AG09309 (cell line): Measurements from ENCODE around the gene OAS2.
"Not testable (repeated sequence)": the region's sequence is repeated elsewhere in the genome, so short reads cannot be mapped to it uniquely, and the experiment has no call there.

Experiments
- DNase-seq: peaks from one replicate; pipeline ENCODE4 v3.0.0-alpha.2; 2010; ENCODE audit warnings: low read depth
- H3K4me3 ChIP-seq: 2 replicates; pipeline ENCODE4 v1.5.1; 2011; ENCODE audit warnings: mild to moderate bottlenecking, low read depth, low read length, moderate library complexity; ENCODE audit not compliant: control insufficient read depth
- TF ChIP-seq, protein P1 (sequence below): IDR thresholded peaks from 2 replicates; pipeline ENCODE4 v1.5.1; 2011; ENCODE audit warnings: mild to moderate bottlenecking, low read depth, low read length, inconsistent platforms; ENCODE audit not compliant: insufficient read depth, control insufficient read depth; ENCODE audit errors: missing control alignments

The OAS2 gene

DNA sequence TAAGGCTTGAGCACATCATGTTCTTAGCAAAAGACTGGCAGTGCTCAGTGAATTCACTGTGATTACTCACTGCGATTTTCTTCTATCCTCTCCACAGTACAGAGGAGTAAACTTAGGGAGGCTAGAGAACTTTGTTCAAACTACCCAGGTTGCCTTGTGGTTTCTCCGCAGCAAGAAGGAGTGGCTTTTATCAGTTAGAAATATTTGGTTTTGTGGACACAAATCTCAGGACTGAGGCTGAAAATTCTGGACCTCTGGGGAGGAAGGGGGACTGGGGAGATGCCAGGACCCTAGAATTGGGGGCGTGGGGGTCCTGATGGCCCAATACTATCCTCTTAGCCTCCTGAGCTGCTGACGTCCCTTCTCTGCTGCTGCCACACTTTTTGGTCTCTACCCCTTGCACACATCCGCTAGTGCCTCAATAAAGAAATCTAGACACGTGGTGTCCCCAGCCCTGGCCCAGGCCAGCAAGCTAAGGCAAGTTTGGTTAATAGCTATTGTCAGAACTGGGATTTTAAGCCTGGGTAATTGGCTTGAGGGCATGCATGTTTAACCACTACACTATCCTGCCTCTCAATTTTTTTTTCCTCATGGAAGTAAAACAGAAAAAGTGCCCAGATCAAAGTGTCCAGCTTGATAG is 842 bp downstream of the OAS2 start:
- TF ChIP-seq, protein P1, sequence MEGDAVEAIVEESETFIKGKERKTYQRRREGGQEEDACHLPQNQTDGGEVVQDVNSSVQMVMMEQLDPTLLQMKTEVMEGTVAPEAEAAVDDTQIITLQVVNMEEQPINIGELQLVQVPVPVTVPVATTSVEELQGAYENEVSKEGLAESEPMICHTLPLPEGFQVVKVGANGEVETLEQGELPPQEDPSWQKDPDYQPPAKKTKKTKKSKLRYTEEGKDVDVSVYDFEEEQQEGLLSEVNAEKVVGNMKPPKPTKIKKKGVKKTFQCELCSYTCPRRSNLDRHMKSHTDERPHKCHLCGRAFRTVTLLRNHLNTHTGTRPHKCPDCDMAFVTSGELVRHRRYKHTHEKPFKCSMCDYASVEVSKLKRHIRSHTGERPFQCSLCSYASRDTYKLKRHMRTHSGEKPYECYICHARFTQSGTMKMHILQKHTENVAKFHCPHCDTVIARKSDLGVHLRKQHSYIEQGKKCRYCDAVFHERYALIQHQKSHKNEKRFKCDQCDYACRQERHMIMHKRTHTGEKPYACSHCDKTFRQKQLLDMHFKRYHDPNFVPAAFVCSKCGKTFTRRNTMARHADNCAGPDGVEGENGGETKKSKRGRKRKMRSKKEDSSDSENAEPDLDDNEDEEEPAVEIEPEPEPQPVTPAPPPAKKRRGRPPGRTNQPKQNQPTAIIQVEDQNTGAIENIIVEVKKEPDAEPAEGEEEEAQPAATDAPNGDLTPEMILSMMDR: no peak
- H3K4me3 ChIP-seq: peak overlapping the region; percentile 59
- no peak for DNase-seq

DNA sequence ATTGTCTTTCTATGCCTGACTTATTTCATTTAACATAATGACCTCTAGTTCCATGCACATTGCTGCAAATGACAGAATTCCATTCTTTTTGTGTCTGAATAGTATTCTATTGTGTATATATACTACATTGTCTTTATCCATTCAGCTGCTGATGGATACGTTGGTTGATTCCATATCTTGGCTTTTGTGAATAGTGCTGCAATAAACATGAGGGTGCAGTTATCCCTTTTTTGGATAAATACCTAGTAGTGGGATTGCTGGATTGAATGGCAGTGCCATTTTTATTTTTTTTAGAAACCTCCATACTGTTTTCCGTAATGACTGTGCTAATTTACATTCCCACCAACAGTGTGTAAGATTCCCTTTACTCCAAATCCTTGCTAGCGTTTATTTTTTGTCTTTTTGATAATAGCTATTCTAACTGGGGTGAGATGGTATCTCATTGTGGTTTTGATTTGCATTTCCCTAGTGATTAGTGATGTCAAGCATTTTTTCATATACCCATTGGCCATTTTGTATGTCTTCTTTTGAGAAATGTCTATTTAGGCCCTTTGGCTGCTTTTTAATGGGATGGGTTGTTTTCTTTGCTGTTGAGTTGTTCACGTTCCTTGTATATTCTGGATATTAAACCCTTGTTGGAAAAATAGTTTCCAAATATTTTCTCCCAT is 2.3 kb downstream of the OAS2 start:
- no peak for DNase-seq
- TF ChIP-seq, protein P1: no peak
- H3K4me3 ChIP-seq: no peak overlapping the region

DNA sequence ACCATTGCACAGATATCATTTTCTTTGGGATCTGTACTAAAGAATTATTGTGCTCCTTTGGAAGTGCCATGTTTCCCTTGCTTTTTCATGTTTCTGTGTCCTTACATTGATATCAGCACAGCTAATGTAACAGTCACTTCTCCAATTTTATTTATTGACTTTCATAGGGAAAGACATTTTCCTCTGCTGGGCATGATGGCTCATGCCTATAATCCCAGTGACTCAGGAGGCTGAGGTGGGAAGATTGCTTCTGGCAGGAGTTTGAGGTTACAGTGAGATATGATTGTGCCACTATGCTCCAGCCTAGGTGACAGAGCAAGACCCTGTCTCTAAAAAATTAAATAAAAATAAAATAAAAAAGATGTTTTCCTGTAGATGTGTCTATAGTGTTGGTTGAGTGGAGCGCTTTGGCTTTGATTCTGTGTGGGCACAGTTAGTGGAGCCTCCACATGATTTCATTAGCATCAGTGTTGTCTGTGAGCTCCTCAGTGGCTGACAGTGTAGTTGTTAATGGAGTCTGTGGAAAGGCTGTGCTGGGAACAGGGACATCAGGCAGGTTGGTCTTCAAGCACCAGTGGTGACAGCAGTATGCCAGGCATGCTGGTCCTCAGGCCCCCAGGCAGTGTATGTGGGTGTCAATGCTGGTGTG is 7.4 kb downstream of the OAS2 start:
- TF ChIP-seq, protein P1: no peak
- no peak for DNase-seq
- no peak overlapping the region for H3K4me3 ChIP-seq

- TF ChIP-seq, protein P1: no peak
- no peak for DNase-seq
- H3K4me3 ChIP-seq: no peak overlapping the region
Observed at GRCh38 chr12:112986291-112986800, 8.0 kb downstream of the OAS2 start.

DNA sequence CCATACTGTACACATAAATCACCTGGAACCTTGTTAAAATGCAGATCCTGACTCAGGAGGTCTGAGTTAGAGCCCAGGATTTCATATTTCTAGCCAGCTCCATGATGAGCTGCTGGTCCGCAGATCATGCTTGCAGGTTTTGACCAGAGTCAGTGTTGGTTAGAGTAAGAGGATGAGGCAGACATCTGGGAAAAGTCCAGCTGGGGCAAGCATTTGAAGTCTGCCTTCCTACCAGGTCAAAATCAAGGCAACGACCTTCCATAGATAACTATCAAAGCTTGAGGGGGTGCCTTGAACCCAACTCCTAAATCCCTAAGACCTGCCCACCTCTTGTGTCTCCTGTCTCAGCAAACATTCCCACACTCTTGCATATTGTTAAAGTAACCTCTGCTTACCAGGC is 9.2 kb downstream of the OAS2 start:
- DNase-seq: no peak
- TF ChIP-seq, protein P1: no peak
- no peak overlapping the region for H3K4me3 ChIP-seq

- no peak overlapping the region for H3K4me3 ChIP-seq
- TF ChIP-seq, protein P1: no peak
- no peak for DNase-seq
Observed at GRCh38 chr12:112988224-112988623, 9.9 kb downstream of the OAS2 start.

DNA sequence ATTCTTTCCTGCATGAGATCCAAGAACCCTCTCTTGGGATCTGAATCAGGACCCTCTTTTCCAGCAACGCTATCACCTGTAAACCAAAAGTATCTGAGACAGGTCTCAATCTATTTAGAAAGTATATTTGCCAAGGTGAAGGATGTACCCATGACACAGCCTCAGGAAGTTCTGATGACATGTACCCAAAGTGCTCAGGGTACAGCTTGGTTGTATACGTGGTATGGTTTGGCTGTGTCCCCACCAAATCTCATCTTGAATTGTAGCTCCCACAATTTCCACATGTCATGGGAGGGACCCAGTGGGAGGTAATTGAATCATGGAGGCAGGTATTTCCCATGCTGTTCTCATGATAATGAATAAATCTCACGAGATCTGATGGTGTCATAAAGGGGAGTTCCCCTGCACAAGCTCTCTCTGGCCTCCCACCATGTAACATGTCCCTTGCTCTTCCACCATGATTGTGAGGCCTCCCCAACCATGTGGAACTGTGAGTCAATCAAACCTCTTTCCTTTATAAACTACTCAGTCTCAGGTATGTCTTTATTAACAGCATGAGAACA is 10.6 kb downstream of the OAS2 start:
- H3K4me3 ChIP-seq, DNase-seq: not testable (repeated sequence)
